NCI-H1930 (cell line): ENCODE results near the gene ASIC4.

Experiments used
- DNase-seq, 2 experiments: peaks; one replicate each; lab custom pipeline; 2025; lab: John Stamatoyannopoulos, UW

The ASIC4 gene

GRCh38 chr2:219536967-219537366 is 22.7 kb downstream of the ASIC4 start:
- no peak for DNase-seq

GRCh38 chr2:219537657-219538488 is 23.6 kb downstream of the ASIC4 start:
- DNase-seq, result no peak

DNA sequence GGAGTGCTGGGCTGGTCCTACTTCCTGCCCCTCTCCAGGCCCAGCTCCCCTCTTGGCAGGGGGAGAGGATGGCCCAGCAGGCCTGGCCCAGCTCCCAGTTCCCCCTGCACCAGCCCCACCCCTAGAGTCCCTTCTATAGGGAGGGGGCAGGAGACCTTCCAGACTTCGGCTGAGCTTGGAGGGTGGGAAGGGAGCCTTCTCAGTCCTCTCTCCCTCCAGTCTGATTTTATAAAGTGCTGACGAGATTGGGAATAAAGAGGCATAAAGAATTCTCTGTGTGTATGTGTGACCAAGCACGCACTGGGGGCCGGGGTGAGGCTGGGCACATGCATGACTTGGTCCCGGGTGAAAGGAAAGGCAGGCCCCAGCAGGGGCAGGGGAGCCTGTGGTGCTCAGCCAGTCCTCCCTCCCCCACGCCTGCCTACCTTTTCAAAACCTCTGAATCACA is 24.2 kb downstream of the ASIC4 start:
- DNase-seq, result no peak

DNA sequence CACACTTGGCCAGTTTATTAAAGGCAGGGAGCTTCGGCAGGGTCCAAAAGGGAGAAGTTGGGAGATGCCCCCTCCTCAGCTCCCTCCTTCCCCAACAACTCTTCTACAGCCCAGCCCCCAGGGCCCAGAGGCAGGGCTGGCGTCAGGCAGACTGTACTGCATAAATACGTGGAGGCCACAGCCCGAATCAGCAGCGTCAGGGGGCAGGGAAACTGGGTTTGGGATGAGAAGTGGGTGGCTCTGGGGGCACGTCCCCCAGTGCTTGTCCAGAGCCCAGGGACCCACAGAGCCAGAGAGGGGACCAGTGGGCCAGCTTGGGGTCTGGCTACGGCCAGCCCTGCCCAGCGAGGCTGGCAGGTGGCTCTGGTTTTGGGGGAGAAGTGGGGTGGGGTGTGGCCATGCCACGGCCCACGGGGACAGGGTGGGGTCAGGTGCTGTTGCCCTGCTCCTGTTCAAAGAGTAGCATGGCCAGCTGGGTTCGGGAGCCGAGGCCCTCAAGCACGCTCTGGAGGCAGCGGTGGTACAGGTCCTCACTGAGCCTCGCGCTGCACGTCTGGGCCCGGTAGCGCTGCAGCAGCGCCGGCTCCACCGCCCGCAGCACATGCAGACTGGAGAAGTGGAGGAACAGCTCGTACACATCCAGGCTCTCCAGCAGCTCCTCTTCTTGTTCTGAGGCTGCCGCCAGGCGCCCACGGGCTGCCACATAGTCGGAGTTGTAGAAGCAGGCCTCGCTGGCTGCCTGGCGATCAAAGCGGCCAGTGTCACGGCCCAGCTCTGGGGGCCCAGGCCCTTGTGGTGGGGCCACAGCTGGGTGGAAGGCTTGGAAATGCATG is 24.9 kb downstream of the ASIC4 start:
- DNase-seq, result no peak

GRCh38 chr2:219539926-219540678 is 25.8 kb downstream of the ASIC4 start:
- DNase-seq, result no peak

DNA sequence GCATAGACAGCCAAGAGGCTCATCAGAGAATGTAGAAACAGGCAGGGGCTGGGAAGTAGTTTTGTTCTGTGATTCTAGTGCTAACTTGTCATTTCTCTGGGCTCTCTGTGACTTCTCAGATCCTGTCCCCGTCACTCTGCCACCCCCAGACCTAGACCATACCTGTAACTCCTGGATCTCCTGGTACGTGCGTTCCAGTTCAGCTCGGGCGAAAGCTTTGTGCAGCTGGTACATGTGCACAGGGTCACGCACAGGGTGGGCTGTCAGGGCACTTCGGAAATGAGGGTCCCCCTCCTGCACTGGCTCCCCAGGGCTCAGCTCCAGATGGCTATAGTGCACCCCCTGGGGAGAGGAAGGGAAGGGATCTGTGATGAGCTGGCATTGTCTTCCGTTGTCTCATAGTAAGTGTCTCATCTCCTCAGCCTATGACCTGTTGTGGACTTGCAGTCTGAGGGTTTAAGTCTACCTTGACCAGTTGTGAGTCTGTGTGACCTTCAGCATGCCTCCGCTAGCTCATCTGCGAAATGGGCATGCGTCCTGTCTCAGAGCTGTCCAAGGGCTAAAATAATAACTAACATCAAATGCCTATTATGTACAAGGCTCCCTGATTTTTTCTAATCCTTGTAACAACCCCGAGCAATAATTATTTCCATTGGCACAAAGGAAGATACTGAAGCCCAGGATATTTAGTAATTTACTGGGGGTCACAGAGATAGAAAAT is 26.7 kb downstream of the ASIC4 start:
- no peak for DNase-seq

GRCh38 chr2:219541611-219542180 is 27.4 kb downstream of the ASIC4 start:
- DNase-seq, result peak; percentile 82 to 88

DNA sequence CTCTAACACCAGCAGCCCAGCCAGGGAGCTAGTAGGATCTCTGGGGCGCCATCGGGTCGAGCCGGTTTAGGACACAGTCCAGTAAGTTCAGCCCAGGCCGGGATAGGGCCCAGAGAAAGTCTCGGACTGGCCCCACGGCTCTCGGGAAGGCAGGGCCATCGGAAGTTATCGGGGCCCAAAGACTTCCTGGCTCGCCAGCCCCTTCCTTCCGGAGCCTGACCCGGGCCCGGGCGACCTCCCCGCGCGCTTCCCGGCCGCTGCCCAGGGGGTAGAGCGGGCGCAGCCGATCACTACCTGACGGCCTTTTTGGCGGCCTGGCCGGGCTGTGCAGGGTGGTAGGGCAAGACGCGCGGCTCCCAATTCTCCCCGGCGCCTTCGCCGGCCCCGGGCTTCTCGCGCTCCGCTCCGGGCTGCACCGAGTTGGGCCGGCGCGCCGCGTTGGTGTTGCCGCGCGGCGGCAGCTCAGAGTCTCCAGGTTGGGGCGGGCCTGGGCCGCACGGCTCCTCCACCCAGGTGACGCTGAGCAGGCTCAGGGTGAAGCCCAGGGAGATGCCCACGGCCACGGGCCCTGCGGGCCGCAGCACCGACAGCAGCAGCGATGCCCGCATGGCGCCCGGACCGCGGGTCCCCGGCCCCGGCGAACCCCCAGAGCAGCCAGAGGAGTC is 28.8 kb downstream of the ASIC4 start:
- peak in 1 of 2 experiments; percentile 43 for DNase-seq

DNA sequence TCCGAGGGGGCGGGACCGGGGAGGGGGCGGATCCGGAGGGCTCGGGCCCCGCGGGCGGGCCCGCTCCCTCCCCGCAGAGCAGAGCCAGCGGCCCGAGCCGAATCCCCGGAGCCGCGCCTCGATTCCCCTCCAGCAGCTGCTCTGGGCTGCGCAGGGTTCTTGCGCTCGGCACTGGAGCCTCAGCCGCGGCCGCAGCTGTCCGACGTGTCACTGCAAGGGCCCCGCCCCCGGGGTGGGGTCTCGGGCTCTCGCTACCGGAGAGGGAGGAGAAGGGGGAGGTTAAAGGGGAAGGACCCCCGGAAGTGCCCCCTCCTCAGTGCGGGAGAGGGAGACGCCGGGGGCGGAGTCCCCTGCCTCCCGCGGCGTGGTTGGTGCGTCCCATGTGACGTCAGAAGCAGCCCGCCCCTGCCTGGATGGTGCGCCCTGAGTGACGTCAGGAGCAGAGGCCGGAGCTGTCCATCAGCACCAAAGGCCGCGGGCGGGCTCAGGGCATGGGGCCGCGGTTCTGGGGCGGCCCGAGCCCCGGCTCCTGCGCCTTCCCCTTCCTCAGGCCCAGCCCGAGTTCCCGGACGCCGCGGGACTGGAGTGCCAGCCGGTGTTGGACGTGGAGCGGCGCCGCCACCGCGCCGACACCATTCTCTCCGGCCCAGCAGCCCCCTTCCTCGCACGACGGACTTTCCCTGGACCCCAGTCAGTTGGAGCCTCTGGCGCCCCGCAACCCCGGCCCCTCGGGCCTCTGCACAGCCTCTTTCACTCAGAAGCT is 29.5 kb downstream of the ASIC4 start, which contains the start of the genes CHPF and TMEM198:
Gene CHPF (minus strand): TSS at position 214 of the 763 bp plus-strand sequence. CDS start 271 bp downstream, outside the sequence.
Gene TMEM198 (plus strand): TSS at position 433 of the 763 bp plus-strand sequence. CDS start 700 bp downstream, outside the sequence.
- peak; percentile 98 to 99 for DNase-seq

DNA sequence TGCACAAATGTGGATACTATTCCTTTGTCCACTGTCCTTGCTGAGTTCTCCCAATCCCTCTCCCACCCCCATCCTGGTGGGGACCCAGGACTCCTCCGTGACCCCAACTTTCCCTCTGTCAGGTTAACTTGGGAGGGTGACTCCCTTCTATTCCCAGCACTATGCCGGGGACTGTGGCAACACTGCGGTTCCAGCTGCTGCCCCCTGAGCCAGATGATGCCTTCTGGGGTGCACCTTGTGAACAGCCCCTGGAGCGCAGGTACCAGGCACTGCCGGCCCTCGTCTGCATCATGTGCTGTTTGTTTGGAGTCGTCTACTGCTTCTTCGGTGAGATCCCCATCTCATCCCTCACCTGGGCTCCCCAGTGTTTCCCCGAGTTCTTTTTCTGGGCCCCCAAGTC is 30.3 kb downstream of the ASIC4 start:
- DNase-seq, result no peak

DNA sequence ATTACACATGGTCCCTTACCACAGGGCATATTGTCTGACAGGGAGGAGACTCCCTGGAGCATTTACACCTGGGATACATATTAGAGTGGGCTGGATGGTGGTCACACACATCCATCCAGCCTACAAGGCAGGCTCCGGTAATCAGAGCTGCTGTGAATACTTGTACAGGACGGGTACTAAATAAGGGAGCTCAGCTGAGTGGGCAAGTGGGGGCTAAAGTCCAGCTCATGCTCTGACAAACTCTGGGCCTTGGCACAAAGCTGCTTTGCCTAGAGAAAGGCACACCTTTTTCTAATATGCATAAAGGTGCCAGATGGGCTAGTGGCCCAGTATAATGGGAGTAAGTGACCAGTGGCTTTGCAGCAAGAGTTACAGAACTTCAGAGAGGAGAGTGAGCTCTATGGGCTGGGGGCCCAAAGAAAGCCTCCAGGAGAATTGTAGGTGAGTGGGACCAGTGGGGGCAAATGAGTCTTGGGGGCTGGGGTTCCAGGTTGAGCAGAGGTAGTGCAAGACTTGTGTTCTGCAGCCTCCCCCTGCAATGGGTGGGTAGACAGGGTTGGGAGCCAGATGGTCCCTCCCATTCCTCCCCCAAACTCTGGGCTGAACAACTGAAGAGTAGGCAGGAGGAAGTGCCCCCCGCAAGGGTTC is 31.1 kb downstream of the ASIC4 start:
- DNase-seq, result no peak

GRCh38 chr2:219545943-219546352 is 31.7 kb downstream of the ASIC4 start:
- no peak for DNase-seq

GRCh38 chr2:219547621-219548020 is 33.3 kb downstream of the ASIC4 start:
- no peak for DNase-seq

- no peak for DNase-seq
Observed at GRCh38 chr2:219548990-219549389, 34.7 kb downstream of the ASIC4 start.

DNA sequence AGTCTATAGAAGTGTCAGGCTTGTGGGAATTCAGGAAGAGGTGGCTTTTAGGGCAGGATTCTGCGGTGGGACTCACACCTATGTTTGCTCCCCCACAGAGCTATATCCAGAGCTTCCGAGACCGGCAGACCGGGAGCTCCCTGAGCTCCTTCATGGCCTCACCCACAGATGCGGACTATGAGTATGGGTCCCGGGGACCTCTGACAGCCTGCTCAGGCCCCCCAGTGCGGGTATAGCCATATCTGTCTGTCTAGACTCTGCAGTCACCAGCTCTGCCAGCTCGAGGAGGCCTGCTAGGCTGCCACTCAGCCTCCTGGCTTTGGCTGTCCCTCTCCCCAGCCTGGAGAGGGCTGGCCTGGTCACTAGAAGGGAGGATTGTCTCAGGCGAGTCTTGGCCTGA is 35.3 kb downstream of the ASIC4 start:
- DNase-seq, result no peak

- no peak for DNase-seq
Observed at GRCh38 chr2:219551441-219552381, 37.4 kb downstream of the ASIC4 start.

DNA sequence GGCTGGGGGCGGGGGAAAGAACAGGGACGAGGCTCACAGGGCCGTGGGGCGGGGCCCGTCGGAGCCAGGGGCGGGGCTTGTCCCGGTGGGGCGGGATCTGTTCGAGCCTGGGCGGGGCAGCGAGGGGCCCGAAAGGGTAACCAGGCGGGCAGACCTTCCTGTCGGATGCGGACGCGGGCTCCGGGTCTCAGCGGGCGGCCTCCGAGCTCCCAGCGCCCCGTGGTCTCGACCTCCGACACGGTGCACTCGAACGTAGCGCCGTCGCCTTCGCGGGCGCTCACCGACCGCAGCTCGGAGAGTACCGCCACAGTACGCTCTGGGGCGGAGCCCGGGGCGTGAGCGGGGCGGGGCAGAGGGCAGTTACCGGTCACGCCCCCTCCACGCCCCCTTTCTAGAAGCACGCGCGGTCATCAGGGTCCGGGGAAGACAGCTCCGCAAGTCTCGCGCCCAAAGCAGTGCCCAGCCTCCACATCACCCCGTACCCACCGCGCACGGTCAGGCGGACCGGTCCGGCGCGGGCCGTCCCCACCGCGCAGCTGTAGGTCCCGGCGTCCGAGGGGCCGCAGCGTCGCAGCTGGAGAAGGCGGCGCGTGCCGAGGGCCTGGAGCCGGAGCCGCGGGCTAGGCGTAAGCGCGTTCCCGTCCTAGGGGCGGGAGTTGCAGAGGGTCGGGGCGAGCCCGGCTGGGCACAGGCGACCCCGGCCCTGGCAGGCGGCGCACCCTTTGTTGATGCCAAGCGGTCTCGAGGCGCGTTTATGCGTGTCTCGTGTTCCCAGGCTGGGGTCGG is 38.3 kb downstream of the ASIC4 start:
- DNase-seq, result peak; percentile 58 to 78
